H1 (cell line): Measurements from ENCODE around the gene OCSTAMP. TPM values are rescaled to one million over a fixed set of nuclear protein-coding genes. Genes with fewer than 3 reads are reported as not detected.

Experiments used
- BACH1 ChIP-seq: IDR thresholded peaks from 2 replicates; pipeline ENCODE4 v1.6.1; 2012; ENCODE audit warnings: low read length, improper control_type of control experiment
- BRCA1 ChIP-seq: IDR thresholded peaks from 2 replicates; pipeline ENCODE4 v1.6.1; 2012; ENCODE audit warnings: low read depth, low read length, improper control_type of control experiment
- CHD7 ChIP-seq: fragments of 300-600 bp; sonication (generic); IDR thresholded peaks from 2 replicates; pipeline ENCODE4 v1.7.1; 2012; ENCODE audit warnings: low read length, moderate library complexity, mild to moderate bottlenecking, inconsistent platforms; ENCODE audit not compliant: insufficient replicate concordance
- E2F6 ChIP-seq: IDR thresholded peaks from 2 replicates; pipeline ENCODE4 v1.6.1; 2012; ENCODE audit warnings: inconsistent platforms
- EGR1 ChIP-seq: IDR thresholded peaks from 2 replicates; pipeline ENCODE4 v1.6.1; 2011; ENCODE audit warnings: low read depth, low read length, borderline replicate concordance
- GTF2F1 ChIP-seq: IDR thresholded peaks from 2 replicates; pipeline ENCODE4 v1.6.1; 2012; ENCODE audit warnings: low read depth, low read length, improper control_type of control experiment, borderline replicate concordance
- HDAC2 ChIP-seq, 2 experiments: fragments of 300-600 bp in 1 of 2; sonication (generic) in 1 of 2; IDR thresholded peaks; 2 replicates each; pipeline ENCODE4 v1.6.1; 2011 to 2012; ENCODE audit warnings: low read depth in 2 of 2, low read length in 2 of 2, mild to moderate bottlenecking in 2 of 2, moderate library complexity in 2 of 2, borderline replicate concordance in 1 of 2, inconsistent platforms in 1 of 2
- PHF8 ChIP-seq: fragments of 200-600 bp; sonication (generic); conservative IDR thresholded peaks from 2 replicates; pipeline ENCODE4 v1.7.1; 2012; ENCODE audit warnings: low read depth, mild to moderate bottlenecking, inconsistent platforms, low read length, moderate library complexity
- YY1 ChIP-seq: IDR thresholded peaks from 2 replicates; pipeline ENCODE4 v1.6.1; 2011; ENCODE audit warnings: low read depth, mild to moderate bottlenecking, low read length
- polyA plus RNA-seq, 7 experiments: library from polyadenylated mRNA; depleted of rRNA in 3 of 7; stranded (reverse) in 5 of 7; unstranded in 2 of 7; fragments of >200 nt in 5 of 7; fragments of 200-250 nt in 2 of 7; gene quantifications; 1 replicate in 5 of 7; 2 replicates in 1 of 7; 4 replicates in 1 of 7; pipeline versions ENCODE4 v1.2.1 to v1.2.3, GENCODE V29; 2011 to 2013; ENCODE audit warnings: missing spikeins in 2 of 7, mixed read lengths in 2 of 7
- total RNA-seq: library from RNA; stranded (reverse); fragmentation: NEBNext Ultra II Directional; extraction: Animal tissue kit (Norgen Biotek cat#: 25700); gene quantifications from 2 replicates; pipeline ENCODE4 v1.2.1, GENCODE V29; 2021

OCSTAMP gene
- total and polyA plus RNA-seq, 2 of the 8 experiments (the other 6 are each of a cell fraction or from before 2014, with no cell fraction given): 0.09 to 0.13 TPM

GRCh38 chr20:46562373-46563169 lies 12.1 kb upstream of the OCSTAMP start (continued):
- TF ChIP-seq HDAC2 (IDR thresholded peaks at IDR 0.05; ENCODE audit: borderline replicate concordance in 1 of 2, low read depth in 2 of 2, low read length in 2 of 2): no peak
- TF ChIP-seq GTF2F1: no peak
- TF ChIP-seq BACH1: no peak
- no peak for TF ChIP-seq YY1
- TF ChIP-seq BRCA1: no peak
- TF ChIP-seq CHD7: no peak
- no peak; the same call in 1 of the 2 replicates for TF ChIP-seq E2F6
- no peak for TF ChIP-seq PHF8
- no peak for TF ChIP-seq EGR1
